WTC11 (cell line): ENCODE data around the gene KLHL22. TPM values are rescaled to one million over a fixed set of nuclear protein-coding genes. Genes with fewer than 3 reads are reported as not detected.

Experiments
- ATAC-seq: fragments of 200-7000 bp; cut with Tn5 transposase; 2 replicates; pipeline ENCODE4 v1.10.0; 2021; ENCODE audit warnings: mild to moderate bottlenecking, moderate library complexity
- CTCF ChIA-PET: fragments of 300-600 bp; sonication (Branson Sonifier 250); formaldehyde crosslinking; loops from one replicate; lab custom pipeline; 2021; ENCODE audit warnings: antibody characterized with exemption; lab: Charles Lee
- POLR2A ChIA-PET: fragments of 350-600 bp; sonication (Branson Sonifier 250); formaldehyde crosslinking; loops from one replicate; lab custom pipeline; 2021; ENCODE audit warnings: antibody characterized with exemption; lab: Charles Lee
- DNase-seq: peaks from one replicate; pipeline ENCODE4 v3.0.0; 2021; ENCODE audit warnings: low spot score
- H3K27ac Mint-ChIP-seq: 2 replicates; pipeline ENCODE4 v1.8.0; 2021; ENCODE audit warnings: mixed read lengths
- H3K27me3 Mint-ChIP-seq: 2 replicates; pipeline ENCODE4 v1.8.0; 2021; ENCODE audit warnings: low read depth, mild to moderate bottlenecking, moderate library complexity, mixed read lengths
- H3K36me3 Mint-ChIP-seq: 2 replicates; pipeline ENCODE4 v1.8.0; 2021; ENCODE audit warnings: mixed read lengths
- H3K4me1 Mint-ChIP-seq: 2 replicates; pipeline ENCODE4 v1.8.0; 2022; ENCODE audit warnings: mixed read lengths
- H3K4me3 Mint-ChIP-seq: 2 replicates; pipeline ENCODE4 v1.8.0; 2021; ENCODE audit warnings: mild to moderate bottlenecking, moderate library complexity, mixed read lengths
- H3K9me3 Mint-ChIP-seq: 2 replicates; pipeline ENCODE4 v1.8.0; 2021; ENCODE audit warnings: mixed read lengths
- ESRRA ChIP-seq: sonication (generic); formaldehyde crosslinking; IDR thresholded peaks from 2 replicates; pipeline ENCODE4 v1.8.1; 2022; ENCODE audit warnings: mild to moderate bottlenecking, missing genetic modification reagents, borderline replicate concordance
- ETV6 ChIP-seq: sonication (generic); formaldehyde crosslinking; IDR thresholded peaks from 2 replicates; pipeline ENCODE4 v1.8.1; 2022; ENCODE audit warnings: mild to moderate bottlenecking, missing genetic modification reagents
- GTF2I ChIP-seq: fragments of 250-450 bp; sonication (Bioruptor Pico); conservative IDR thresholded peaks from 2 replicates; pipeline ENCODE4 v1.4.0; 2021; ENCODE audit warnings: mild to moderate bottlenecking
- NFATC4 ChIP-seq: fragments of 250-450 bp; sonication (Bioruptor Pico); IDR thresholded peaks from 2 replicates; pipeline ENCODE4 v1.9.0; 2021; ENCODE audit warnings: mild to moderate bottlenecking
- NFE2L1 ChIP-seq: sonication (generic); formaldehyde crosslinking; IDR thresholded peaks from 2 replicates; pipeline ENCODE4 v1.8.1; 2023; ENCODE audit warnings: missing genetic modification reagents
- TCF7 ChIP-seq: sonication (generic); formaldehyde crosslinking; IDR thresholded peaks from 2 replicates; pipeline ENCODE4 v1.8.0; 2022; ENCODE audit warnings: mild to moderate bottlenecking, low read depth, missing genetic modification reagents, moderate library complexity
- TP53 ChIP-seq: sonication (generic); formaldehyde crosslinking; IDR thresholded peaks from 2 replicates; pipeline ENCODE4 v1.8.1; 2023; ENCODE audit warnings: mild to moderate bottlenecking, missing genetic modification reagents
- ZNF671 ChIP-seq: fragments of 250-450 bp; sonication (Bioruptor Pico); IDR thresholded peaks from 2 replicates; pipeline ENCODE4 v1.8.0; 2021; ENCODE audit warnings: mild to moderate bottlenecking
- total RNA-seq: library from RNA; stranded (reverse); gene quantifications from 3 replicates; pipeline ENCODE4 v1.2.3, GENCODE V29; 2021
- TF ChIP-seq, protein P1 (sequence below): sonication (generic); formaldehyde crosslinking; IDR thresholded peaks from 2 replicates; pipeline ENCODE4 v1.8.1; 2023; ENCODE audit warnings: mild to moderate bottlenecking, missing genetic modification reagents
- TF ChIP-seq, protein P2 (sequence below): sonication (generic); formaldehyde crosslinking; IDR thresholded peaks from 2 replicates; pipeline ENCODE4 v1.8.0; 2023; ENCODE audit warnings: mild to moderate bottlenecking, missing genetic modification reagents
- TF ChIP-seq, protein P3 (sequence below): sonication (generic); formaldehyde crosslinking; IDR thresholded peaks from 2 replicates; pipeline ENCODE4 v1.8.1; 2023; ENCODE audit warnings: mild to moderate bottlenecking, moderate library complexity, missing genetic modification reagents
- TF ChIP-seq, protein P4 (sequence below): fragments of 250-450 bp; sonication (Bioruptor Pico); IDR thresholded peaks from 2 replicates; pipeline ENCODE4 v1.9.0; 2021; ENCODE audit warnings: mild to moderate bottlenecking, borderline replicate concordance

The KLHL22 gene
- total RNA-seq, 1 experiment from 2014 or later, result 15.7 TPM

DNA sequence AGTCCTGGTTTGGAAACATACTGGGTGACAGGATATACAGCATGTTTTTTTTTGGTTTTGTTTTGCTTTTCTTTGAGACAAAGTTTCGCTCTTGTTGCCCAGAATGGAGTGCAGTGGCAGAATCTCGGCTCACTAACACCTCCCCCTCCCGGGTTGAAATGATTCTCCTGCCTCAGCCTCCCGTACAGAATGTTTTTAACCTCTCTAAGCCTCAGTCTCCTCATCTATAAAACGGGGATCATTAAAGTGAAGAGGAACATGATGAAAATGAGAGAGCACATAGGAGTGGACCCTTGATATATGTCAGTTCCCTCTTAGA is 29.9 kb downstream of the KLHL22 start (continued):
- TF ChIP-seq NFE2L1 (CRISPR knock-in tag) (no peak), ETV6 (no peak), ZNF671 (CRISPR knock-in tag) (no peak)
- TF ChIP-seq, protein P1, sequence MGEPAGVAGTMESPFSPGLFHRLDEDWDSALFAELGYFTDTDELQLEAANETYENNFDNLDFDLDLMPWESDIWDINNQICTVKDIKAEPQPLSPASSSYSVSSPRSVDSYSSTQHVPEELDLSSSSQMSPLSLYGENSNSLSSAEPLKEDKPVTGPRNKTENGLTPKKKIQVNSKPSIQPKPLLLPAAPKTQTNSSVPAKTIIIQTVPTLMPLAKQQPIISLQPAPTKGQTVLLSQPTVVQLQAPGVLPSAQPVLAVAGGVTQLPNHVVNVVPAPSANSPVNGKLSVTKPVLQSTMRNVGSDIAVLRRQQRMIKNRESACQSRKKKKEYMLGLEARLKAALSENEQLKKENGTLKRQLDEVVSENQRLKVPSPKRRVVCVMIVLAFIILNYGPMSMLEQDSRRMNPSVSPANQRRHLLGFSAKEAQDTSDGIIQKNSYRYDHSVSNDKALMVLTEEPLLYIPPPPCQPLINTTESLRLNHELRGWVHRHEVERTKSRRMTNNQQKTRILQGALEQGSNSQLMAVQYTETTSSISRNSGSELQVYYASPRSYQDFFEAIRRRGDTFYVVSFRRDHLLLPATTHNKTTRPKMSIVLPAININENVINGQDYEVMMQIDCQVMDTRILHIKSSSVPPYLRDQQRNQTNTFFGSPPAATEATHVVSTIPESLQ (CRISPR knock-in tag), result no peak

DNA sequence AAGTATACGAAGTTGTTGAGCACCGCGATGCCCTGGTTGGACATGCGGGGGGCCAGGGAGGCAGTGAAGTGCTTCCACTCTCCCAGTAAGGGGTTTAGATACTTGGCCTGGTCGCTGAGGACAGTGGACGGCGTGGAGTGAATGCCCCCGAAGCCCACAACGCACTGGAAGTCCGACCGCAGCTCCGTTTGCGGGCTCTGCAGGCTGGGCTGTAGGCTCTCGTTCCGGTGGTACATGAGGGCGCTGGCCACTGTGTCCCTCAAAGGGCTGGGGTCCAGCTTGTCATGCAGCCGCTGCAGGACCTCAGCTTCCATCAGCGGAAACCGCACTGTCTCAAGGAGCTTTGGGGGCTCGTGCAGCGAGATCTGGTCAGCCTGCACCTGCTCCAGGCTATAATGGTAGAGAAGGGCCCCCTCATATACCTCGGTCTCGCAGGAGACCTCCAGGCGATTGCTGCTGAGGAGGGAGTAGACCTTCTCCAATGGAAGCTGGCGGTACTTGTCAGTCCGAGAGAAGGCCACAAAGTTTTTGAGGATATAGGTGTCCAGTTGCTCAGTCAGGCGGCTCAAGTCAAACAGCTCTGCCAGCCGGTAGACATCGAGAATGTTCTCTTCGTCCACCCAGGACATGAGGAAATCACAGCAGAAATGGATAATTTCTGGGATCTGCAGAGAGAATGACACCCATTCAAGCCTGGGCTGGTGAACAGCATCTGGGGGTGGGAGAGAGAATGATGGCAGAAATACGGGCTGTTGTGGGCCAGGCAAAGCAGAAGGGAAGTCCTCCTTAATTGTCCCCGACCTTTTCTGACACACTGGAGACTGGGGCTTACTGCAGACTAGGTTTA is 30.5 kb downstream of the KLHL22 start:
- H3K27me3 Mint-ChIP-seq, result no peaks in the 10 kb centered on the region
- no peaks in the 10 kb centered on the region for H3K9me3 Mint-ChIP-seq
- ChIA-PET POLR2A (interaction anchor here (0.5 kb wide), 1 partner anchor 56 kb away, joined by 4 read pairs; no protein-coding TSS in a partner anchor), CTCF (interaction anchor here (1.6 to 4.8 kb wide), 3 partner anchors 47 to 99 kb away, joined by 4 to 31 read pairs (median 5); no protein-coding TSS in a partner anchor)
- no peak overlapping the region for H3K27ac Mint-ChIP-seq
- no peak overlapping the region for H3K4me3 Mint-ChIP-seq
- no peak for ATAC-seq
- no peak for TF ChIP-seq TCF7 (CRISPR knock-in tag)
- no peak for TF ChIP-seq NFATC4 (CRISPR knock-in tag)
- TF ChIP-seq, protein P2, sequence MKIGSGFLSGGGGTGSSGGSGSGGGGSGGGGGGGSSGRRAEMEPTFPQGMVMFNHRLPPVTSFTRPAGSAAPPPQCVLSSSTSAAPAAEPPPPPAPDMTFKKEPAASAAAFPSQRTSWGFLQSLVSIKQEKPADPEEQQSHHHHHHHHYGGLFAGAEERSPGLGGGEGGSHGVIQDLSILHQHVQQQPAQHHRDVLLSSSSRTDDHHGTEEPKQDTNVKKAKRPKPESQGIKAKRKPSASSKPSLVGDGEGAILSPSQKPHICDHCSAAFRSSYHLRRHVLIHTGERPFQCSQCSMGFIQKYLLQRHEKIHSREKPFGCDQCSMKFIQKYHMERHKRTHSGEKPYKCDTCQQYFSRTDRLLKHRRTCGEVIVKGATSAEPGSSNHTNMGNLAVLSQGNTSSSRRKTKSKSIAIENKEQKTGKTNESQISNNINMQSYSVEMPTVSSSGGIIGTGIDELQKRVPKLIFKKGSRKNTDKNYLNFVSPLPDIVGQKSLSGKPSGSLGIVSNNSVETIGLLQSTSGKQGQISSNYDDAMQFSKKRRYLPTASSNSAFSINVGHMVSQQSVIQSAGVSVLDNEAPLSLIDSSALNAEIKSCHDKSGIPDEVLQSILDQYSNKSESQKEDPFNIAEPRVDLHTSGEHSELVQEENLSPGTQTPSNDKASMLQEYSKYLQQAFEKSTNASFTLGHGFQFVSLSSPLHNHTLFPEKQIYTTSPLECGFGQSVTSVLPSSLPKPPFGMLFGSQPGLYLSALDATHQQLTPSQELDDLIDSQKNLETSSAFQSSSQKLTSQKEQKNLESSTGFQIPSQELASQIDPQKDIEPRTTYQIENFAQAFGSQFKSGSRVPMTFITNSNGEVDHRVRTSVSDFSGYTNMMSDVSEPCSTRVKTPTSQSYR, result no peak
- TF ChIP-seq TP53, result no peak
- TF ChIP-seq, protein P3, sequence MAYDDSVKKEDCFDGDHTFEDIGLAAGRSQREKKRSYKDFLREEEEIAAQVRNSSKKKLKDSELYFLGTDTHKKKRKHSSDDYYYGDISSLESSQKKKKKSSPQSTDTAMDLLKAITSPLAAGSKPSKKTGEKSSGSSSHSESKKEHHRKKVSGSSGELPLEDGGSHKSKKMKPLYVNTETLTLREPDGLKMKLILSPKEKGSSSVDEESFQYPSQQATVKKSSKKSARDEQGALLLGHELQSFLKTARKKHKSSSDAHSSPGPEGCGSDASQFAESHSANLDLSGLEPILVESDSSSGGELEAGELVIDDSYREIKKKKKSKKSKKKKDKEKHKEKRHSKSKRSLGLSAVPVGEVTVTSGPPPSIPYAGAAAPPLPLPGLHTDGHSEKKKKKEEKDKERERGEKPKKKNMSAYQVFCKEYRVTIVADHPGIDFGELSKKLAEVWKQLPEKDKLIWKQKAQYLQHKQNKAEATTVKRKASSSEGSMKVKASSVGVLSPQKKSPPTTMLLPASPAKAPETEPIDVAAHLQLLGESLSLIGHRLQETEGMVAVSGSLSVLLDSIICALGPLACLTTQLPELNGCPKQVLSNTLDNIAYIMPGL (CRISPR knock-in tag), result no peak
- TF ChIP-seq, protein P4, sequence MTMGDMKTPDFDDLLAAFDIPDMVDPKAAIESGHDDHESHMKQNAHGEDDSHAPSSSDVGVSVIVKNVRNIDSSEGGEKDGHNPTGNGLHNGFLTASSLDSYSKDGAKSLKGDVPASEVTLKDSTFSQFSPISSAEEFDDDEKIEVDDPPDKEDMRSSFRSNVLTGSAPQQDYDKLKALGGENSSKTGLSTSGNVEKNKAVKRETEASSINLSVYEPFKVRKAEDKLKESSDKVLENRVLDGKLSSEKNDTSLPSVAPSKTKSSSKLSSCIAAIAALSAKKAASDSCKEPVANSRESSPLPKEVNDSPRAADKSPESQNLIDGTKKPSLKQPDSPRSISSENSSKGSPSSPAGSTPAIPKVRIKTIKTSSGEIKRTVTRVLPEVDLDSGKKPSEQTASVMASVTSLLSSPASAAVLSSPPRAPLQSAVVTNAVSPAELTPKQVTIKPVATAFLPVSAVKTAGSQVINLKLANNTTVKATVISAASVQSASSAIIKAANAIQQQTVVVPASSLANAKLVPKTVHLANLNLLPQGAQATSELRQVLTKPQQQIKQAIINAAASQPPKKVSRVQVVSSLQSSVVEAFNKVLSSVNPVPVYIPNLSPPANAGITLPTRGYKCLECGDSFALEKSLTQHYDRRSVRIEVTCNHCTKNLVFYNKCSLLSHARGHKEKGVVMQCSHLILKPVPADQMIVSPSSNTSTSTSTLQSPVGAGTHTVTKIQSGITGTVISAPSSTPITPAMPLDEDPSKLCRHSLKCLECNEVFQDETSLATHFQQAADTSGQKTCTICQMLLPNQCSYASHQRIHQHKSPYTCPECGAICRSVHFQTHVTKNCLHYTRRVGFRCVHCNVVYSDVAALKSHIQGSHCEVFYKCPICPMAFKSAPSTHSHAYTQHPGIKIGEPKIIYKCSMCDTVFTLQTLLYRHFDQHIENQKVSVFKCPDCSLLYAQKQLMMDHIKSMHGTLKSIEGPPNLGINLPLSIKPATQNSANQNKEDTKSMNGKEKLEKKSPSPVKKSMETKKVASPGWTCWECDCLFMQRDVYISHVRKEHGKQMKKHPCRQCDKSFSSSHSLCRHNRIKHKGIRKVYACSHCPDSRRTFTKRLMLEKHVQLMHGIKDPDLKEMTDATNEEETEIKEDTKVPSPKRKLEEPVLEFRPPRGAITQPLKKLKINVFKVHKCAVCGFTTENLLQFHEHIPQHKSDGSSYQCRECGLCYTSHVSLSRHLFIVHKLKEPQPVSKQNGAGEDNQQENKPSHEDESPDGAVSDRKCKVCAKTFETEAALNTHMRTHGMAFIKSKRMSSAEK (CRISPR knock-in tag), result no peak
- TF ChIP-seq ESRRA (CRISPR knock-in tag), result no peak
- no peak for TF ChIP-seq GTF2I
- TF ChIP-seq ZNF671 (CRISPR knock-in tag), result no peak
- no peaks in the 10 kb centered on the region for H3K36me3 Mint-ChIP-seq
- no peak for DNase-seq
- peaks cover 12% of the 10 kb centered on the region for H3K4me1 Mint-ChIP-seq
